WI38 (cell line): ENCODE measurements around the gene PITPNM3.

Experiments
- H3K4me3 ChIP-seq: 2 replicates; pipeline ENCODE4 v1.5.1; 2011; ENCODE audit warnings: low read depth, mild to moderate bottlenecking, control low read depth, low read length
- TF ChIP-seq, protein P1 (sequence below): IDR thresholded peaks from 2 replicates; pipeline ENCODE4 v1.5.1; 2012; ENCODE audit warnings: low read depth, mild to moderate bottlenecking, control low read depth, low read length

Gene PITPNM3

GRCh38 chr17:6482105-6482455, 74.3 kb downstream of the PITPNM3 start:
- H3K4me3 ChIP-seq = no peak overlapping the region
- TF ChIP-seq, protein P1, sequence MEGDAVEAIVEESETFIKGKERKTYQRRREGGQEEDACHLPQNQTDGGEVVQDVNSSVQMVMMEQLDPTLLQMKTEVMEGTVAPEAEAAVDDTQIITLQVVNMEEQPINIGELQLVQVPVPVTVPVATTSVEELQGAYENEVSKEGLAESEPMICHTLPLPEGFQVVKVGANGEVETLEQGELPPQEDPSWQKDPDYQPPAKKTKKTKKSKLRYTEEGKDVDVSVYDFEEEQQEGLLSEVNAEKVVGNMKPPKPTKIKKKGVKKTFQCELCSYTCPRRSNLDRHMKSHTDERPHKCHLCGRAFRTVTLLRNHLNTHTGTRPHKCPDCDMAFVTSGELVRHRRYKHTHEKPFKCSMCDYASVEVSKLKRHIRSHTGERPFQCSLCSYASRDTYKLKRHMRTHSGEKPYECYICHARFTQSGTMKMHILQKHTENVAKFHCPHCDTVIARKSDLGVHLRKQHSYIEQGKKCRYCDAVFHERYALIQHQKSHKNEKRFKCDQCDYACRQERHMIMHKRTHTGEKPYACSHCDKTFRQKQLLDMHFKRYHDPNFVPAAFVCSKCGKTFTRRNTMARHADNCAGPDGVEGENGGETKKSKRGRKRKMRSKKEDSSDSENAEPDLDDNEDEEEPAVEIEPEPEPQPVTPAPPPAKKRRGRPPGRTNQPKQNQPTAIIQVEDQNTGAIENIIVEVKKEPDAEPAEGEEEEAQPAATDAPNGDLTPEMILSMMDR = no peak

- TF ChIP-seq, protein P1 = no peak
- no peak overlapping the region for H3K4me3 ChIP-seq
These were observed 76.1 kb downstream of the PITPNM3 start for GRCh38 chr17:6480303-6480675.

DNA sequence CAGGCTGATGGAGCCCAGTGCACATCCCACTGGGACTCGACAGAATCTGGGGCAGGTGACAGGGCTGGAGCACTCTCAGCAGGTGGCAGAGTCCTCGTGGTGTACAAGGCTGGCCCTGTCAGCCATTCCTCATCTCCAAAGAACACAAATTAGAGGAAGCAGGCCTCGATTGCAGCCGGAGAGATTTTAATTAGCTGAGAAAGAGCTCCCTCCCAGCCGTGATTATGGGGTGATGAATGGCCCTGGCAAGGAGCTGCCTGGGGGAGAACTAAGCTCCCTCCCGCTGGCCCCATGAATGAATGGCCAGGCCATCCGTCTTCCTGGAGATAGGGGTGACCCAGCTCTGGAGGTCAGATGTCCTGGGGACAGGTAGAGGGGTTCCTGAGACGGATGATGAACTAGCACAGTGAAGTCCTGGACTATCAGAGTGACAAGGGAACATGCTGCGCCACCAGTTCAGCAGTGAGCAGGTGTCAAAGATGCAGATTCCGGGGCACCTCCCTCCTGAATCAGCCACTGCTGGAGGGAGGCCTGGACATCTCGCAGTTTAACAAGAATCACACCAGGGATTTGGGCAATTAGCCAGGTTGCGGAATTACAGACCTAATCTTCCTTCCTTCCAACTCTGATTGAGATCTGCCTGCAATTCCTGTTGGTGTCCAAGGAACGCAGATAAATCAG, 76.6 kb downstream of the PITPNM3 start:
- H3K4me3 ChIP-seq = no peak overlapping the region
- TF ChIP-seq, protein P1 = no peak

GRCh38 chr17:6478486-6478885, 77.9 kb downstream of the PITPNM3 start:
- TF ChIP-seq, protein P1 = no peak
- no peak overlapping the region for H3K4me3 ChIP-seq

DNA sequence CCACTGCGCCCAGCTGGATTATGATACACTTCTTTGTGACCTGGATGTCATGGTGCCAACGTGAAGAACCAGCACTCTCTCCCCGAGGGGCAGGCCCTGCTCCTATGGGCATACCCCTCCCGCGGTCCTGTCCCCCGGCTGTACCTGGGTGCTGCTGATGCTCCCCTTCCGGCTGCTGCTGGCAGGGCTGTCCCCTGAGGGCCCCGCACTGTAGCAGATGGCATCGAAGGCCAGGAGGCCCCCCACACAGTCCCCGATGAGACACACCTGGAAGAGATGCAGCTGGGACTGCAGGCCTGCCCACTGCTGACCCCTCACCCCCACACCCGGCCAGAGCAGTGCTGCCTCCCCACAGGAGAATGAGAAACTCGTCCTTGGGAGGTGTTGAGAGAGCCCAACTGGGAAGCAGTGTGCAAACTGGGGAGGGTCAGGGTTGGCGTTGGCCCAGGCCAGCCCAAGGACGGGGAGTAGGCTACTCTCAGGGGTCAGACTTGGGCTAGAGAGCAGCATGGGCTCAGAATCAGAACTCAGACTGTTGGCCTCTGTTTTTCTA, 78.4 kb downstream of the PITPNM3 start:
- H3K4me3 ChIP-seq = no peak overlapping the region
- TF ChIP-seq, protein P1 = no peak

DNA sequence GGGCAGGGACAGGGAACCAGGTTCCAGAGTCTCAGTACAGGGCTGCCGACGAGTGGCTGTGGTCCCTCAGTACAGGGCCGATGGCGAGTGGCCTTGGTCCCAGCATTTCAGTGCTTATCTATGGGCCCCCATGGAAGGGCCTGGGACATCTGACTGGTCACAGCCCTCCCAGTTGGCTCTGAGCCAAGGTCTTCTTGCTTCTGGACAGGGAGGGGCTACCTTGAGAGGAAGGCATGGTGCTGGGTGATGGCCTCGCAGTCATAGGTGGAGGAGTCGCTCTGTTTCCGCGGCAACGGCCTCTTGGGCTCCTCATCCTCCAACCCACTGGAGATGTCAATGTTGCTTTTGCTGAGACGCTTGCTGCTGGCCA, 79.6 kb downstream of the PITPNM3 start:
- TF ChIP-seq, protein P1 = no peak
- no peak overlapping the region for H3K4me3 ChIP-seq

GRCh38 chr17:6476076-6476809, 80.1 kb downstream of the PITPNM3 start:
- TF ChIP-seq, protein P1 = no peak

More at GRCh38 chr17:6476076-6476809, 80.1 kb downstream of the PITPNM3 start:
- no peak overlapping the region for H3K4me3 ChIP-seq
